ENCODE data around the gene MMP1. TPM values are rescaled to one million over a fixed set of nuclear protein-coding genes. Genes with fewer than 3 reads are reported as not detected.

The MMP1 gene
- total and polyA plus RNA-seq, 2 of the 4 experiments (the other 2 are of a cell fraction): 166 to 245 TPM

- DNase-seq (no peak), ATAC-seq (ENCODE audit: low read depth) (no peak)
- Histone ChIP-seq H2BK120ac (ENCODE audit: low read depth, low read length) (no peak overlapping the region), H2BK15ac (ENCODE audit: low read depth, low read length) (no peak overlapping the region), H3K18ac (ENCODE audit: low read depth, low read length) (no peak overlapping the region), H2AK9ac (replicated peaks; ENCODE audit: low read depth, low read length, poor library complexity) (no peak overlapping the region), H4K20me1 (ENCODE audit: insufficient read depth, low read length) (no peaks in the 10 kb centered on the region), H3K27ac (ENCODE audit: insufficient read depth, low read length) (no peak overlapping the region), H3K23ac (ENCODE audit: low read depth, low read length) (no peak overlapping the region), H2AK5ac (ENCODE audit: low read depth, low read length) (no peak overlapping the region), H3K4me2 (ENCODE audit: low read depth, low read length) (no peak overlapping the region), H4K8ac (ENCODE audit: low read depth in 2 of 2, low read length in 2 of 2) (no peak overlapping the region), H3K56ac (ENCODE audit: extremely low read depth, insufficient read depth, low read length) (no peak overlapping the region), H3K9me1 (ENCODE audit: insufficient read depth, low read length) (no peaks in the 10 kb centered on the region), H3K4me3 (ENCODE audit: insufficient read depth, low read depth, low read length) (no peak overlapping the region), H3K4me1 (ENCODE audit: control insufficient read depth, insufficient read depth, low read length) (no peaks in the 10 kb centered on the region), H3K36me3 (ENCODE audit: control insufficient read depth, insufficient read depth, low read length) (no peaks in the 10 kb centered on the region), H4K91ac (ENCODE audit: insufficient read depth, low read depth, low read length) (no peak overlapping the region), H2AFZ (replicated peaks; ENCODE audit: low read length, poor library complexity) (no peak overlapping the region), H3K27me3 (ENCODE audit: control insufficient read depth, insufficient read depth, low read length) (no peaks in the 10 kb centered on the region), H4K5ac (ENCODE audit: low read depth, low read length) (no peak overlapping the region), H3K9ac (ENCODE audit: low read depth, low read length) (no peak overlapping the region), H3K9me3 (ENCODE audit: control insufficient read depth, insufficient read depth, low read length) (no peaks in the 10 kb centered on the region), H3K79me1 (ENCODE audit: low read depth in 1 of 2, low read length in 2 of 2) (no peaks in the 10 kb centered on the region), H3K14ac (replicated peaks; ENCODE audit: low read depth, low read length) (no peak overlapping the region), H2BK5ac (ENCODE audit: low read depth, low read length, poor library complexity, severe bottlenecking) (no peak overlapping the region), H3K4ac (ENCODE audit: low read depth, low read length) (no peak overlapping the region), H2BK20ac (ENCODE audit: low read depth, low read length) (no peak overlapping the region)
- intact Hi-C loops (cut with micrococcal nuclease) (no loop called here), in situ Hi-C loops (cut with MboI; ENCODE audit: low sequenced_read_pairs) (no loop called here), dilution Hi-C loops (cut with HindIII; ENCODE audit: low sequenced_read_pairs, unreplicated experiment) (no loop called here)
- no TSS peak for BruUV-seq (replicated peaks)
- no peak for TF ChIP-seq MAZ (IDR thresholded peaks at IDR 0.05; ENCODE audit: borderline replicate concordance, low read depth, low read length)
- TF ChIP-seq POLR2A (IDR thresholded peaks at IDR 0.05; ENCODE audit: low read depth, low read length): no peak
- no peak for TF ChIP-seq CHD1 (IDR thresholded peaks at IDR 0.05; ENCODE audit: low read depth, low read length)
- TF ChIP-seq SMC3 (IDR thresholded peaks at IDR 0.05; ENCODE audit: low read depth, low read length): no peak
- TF ChIP-seq RFX5 (IDR thresholded peaks at IDR 0.05; ENCODE audit: low read depth, low read length): no peak
- TF ChIP-seq BHLHE40 (IDR thresholded peaks at IDR 0.05; ENCODE audit: low read depth, low read length): no peak
- TF ChIP-seq CEBPB (IDR thresholded peaks at IDR 0.05; ENCODE audit: low read depth, low read length): no peak
- no peak for TF ChIP-seq MAFK (IDR thresholded peaks at IDR 0.05; ENCODE audit: low read depth, low read length)
- no peak for TF ChIP-seq NFE2L2 (IDR thresholded peaks at IDR 0.05; ENCODE audit: low read depth, low read length)
- TF ChIP-seq MXI1 (IDR thresholded peaks at IDR 0.05; ENCODE audit: borderline replicate concordance, low read depth, low read length): no peak
- ChIA-PET CTCF (no interaction called here), POLR2A (ENCODE audit: unreplicated experiment) (no interaction called here)
- 93% methylated on average over 3 of the region's 5 CpGs; no CpG with 5 or more reads in 1 of the 2 experiments for WGBS, 2 experiments (ENCODE audit: extremely low coverage in 2 of 2, insufficient read length in 1 of 2)
These were observed 5.4 kb downstream of the MMP1 start for GRCh38 chr11:102792604-102793003.

Data from IMR-90 (cell line).